ENCODE data around the gene DHPS.
"Not testable (repeated sequence)": the region's sequence is repeated elsewhere in the genome, so short reads cannot be mapped to it uniquely, and the experiment has no call there.

Gene DHPS

DNA sequence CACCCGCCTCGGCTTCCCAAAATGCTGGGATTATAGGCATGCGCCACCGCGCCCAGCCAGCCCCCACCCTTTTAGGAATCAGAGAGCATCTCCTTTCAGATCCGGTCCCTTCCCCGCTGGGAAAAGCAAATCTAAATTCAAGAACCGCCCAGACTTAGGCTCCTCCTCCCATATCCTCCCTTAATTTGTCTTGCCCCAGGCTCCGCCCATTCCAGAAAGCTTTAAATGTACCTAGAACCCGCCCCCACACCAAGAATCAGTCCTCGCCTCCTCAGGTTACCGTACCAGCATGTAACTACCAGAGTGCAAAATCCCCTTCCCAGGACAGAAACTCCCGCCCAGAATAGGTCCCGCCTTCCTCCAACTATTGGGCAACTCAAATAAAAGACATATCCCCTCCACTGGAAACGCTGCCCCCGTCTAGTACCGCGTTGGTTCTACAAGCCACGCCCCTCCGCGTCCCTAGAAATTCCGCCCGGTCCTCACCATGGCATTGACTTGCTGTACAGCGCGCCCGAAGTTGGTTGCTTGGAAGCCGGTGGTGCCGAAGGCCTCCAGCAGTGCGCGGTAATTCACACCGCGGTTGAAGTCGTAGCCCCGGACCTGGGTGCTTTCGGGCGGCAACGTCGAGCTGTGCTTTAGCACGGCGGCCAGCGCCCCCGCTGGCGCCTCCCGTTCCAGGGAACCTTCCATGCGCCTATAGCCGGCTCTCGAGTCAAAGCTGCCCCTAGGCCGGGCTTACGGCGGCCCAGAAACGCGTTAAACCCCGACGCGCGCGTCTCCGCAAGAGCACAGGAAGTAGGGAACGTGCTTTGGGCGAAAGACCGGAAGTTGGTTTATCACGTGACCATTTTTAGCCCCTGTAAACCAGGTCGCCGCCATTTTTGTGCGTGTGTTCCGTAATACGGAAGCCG, at the start of gene DHPS:
Gene DHPS, minus strand, starts transcription at position 807 of the 914 bp plus-strand sequence. Its CDS starts 114 bp downstream, at position 693.
- Histone ChIP-seq H3K36me3 (ENCODE audit: control insufficient read depth, insufficient read depth, low read length) (peaks cover 13% of the 10 kb centered on the region), H3K27me3 (ENCODE audit: control insufficient read depth, insufficient read depth, low read length) (no peaks in the 10 kb centered on the region), H3K27ac (ENCODE audit: low read length) (no peak within 1 kb of the TSS), H3K4me1 (ENCODE audit: control insufficient read depth, insufficient read depth, low read length) (no peaks in the 10 kb centered on the region), H3K4me3 (ENCODE audit: low read length) (peak within 1 kb of the TSS; percentile 64), H3K9me3 (ENCODE audit: control insufficient read depth, insufficient read depth, low read length) (no peaks in the 10 kb centered on the region)
- no CpG with 5 or more reads among the region's 68 CpGs for WGBS (ENCODE audit: insufficient coverage, insufficient read length)
- peak; percentile 95 for DNase-seq (ENCODE audit: low read depth, low spot score)

DNA sequence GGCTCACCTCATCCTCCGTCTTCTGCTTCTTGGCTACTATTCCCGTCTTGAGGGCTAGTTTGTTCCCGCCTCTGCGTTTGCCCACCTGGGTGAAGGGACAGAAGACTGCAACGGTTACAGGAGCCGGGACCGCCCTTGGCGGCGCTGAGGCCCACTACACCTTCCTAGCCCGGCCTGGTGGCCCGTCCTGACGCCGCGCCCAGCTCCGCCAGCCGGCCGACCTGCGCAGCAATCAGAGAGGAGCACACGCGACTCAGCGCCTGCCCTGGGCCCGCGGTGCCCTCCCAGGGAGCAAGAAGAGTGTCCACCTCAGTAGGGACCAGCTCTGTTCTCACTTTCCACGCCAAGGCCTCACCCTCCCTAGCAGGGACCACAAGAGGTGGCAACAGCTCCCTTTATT, 49.7 kb upstream of the DHPS start:
- peaks cover 19% of the 10 kb centered on the region for H3K36me3 ChIP-seq (ENCODE audit: control insufficient read depth, insufficient read depth, low read length)

DNA sequence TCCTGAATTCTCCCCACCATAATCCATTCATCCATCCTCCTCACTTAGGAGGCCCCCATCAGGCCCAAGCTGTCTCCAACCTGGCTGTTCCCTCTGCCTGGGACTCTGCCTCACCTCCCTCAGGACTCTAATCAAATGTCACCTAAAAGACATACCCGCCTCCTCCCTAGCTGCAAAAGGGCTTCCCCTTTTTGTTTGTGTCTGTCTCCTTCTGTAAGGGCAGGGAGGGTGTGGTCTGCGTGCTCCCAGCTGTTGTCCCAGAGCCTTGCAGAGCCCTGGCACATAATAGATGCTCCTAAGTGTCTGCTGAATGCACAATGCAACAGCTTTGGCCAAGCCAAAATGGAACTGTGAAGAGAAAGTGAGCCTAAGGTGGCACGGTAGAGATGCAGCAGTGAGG, 48.4 kb upstream of the DHPS start:
- Histone ChIP-seq H3K27me3 (ENCODE audit: control insufficient read depth, insufficient read depth, low read length) (no peaks in the 10 kb centered on the region), H3K27ac (ENCODE audit: low read length) (no peak overlapping the region), H3K4me3 (ENCODE audit: low read length) (no peak overlapping the region), H3K4me1 (ENCODE audit: control insufficient read depth, insufficient read depth, low read length) (no peaks in the 10 kb centered on the region), H3K36me3 (ENCODE audit: control insufficient read depth, insufficient read depth, low read length) (peaks cover 19% of the 10 kb centered on the region), H3K9me3 (ENCODE audit: control insufficient read depth, insufficient read depth, low read length) (no peaks in the 10 kb centered on the region)
- WGBS (ENCODE audit: insufficient coverage, insufficient read length) = no CpG with 5 or more reads among the region's 3 CpGs
- DNase-seq (ENCODE audit: low read depth, low spot score) = no peak

More for the DNA sequence above, 49.7 kb upstream of the DHPS start:
- H3K4me3 ChIP-seq (ENCODE audit: low read length) = no peak overlapping the region
- DNase-seq (ENCODE audit: low read depth, low spot score) = no peak
- no CpG with 5 or more reads among the region's 24 CpGs for WGBS (ENCODE audit: insufficient coverage, insufficient read length)
- no peaks in the 10 kb centered on the region for H3K9me3 ChIP-seq (ENCODE audit: control insufficient read depth, insufficient read depth, low read length)
- H3K27ac ChIP-seq (ENCODE audit: low read length) = no peak overlapping the region
- H3K4me1 ChIP-seq (ENCODE audit: control insufficient read depth, insufficient read depth, low read length) = no peaks in the 10 kb centered on the region
- H3K27me3 ChIP-seq (ENCODE audit: control insufficient read depth, insufficient read depth, low read length) = no peaks in the 10 kb centered on the region

DNA sequence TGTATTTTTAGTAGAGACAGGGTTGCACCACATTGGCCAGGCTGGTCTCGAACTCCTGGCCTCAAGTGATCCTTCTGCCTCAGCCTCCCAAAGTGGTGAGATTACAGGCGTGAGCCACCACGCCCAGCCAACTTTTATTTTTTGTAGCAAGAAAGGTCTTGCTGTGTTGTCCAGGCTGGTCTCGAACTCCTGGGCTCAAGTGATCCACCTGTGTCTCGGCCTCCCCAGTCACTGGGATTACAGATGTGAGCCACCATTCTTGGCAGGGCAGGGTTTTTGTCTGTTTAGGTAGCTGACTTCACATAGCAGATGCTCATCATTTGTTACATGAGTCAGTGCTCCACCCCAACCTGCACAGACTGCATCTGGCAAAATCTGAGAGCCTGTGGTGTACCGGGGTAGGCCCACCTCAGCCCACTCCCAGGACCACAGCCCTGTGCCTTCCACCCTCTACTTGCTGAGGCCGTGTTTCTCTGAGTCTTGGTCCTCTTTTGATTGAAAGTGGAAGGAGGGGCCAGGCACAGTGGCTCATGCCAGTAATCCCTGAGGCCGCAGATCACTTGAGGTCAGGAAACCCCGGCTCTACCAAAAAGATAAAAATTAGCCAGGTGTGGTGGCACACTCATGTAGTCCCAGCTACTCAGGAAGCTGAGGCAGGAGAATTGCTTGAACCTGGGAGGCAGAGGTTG, 46.2 kb upstream of the DHPS start:
- no peak overlapping the region for H3K4me3 ChIP-seq (ENCODE audit: low read length)
- WGBS (ENCODE audit: insufficient coverage, insufficient read length) = no CpG with 5 or more reads among the region's 9 CpGs
- peaks cover 19% of the 10 kb centered on the region for H3K36me3 ChIP-seq (ENCODE audit: control insufficient read depth, insufficient read depth, low read length)
- no peak for DNase-seq (ENCODE audit: low read depth, low spot score)
- no peaks in the 10 kb centered on the region for H3K9me3 ChIP-seq (ENCODE audit: control insufficient read depth, insufficient read depth, low read length)
- no peak overlapping the region for H3K27ac ChIP-seq (ENCODE audit: low read length)
- no peaks in the 10 kb centered on the region for H3K27me3 ChIP-seq (ENCODE audit: control insufficient read depth, insufficient read depth, low read length)
- no peaks in the 10 kb centered on the region for H3K4me1 ChIP-seq (ENCODE audit: control insufficient read depth, insufficient read depth, low read length)

DNA sequence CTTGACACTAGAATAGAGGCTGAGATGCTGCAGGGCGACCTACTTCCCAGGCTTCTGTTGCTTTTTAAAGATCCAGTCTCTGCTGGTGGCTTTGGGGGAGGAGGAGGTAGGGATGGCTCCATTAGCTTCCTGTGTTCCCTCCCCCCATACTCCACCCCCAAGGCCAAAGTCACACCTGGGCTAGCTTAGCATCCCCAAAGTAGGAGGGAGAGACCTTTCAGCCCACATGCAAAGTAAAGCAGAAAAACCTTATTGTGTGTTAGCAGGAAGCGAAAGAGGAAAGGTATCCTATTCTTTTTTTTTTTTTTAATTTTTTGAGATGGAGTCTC, 45.3 kb upstream of the DHPS start:
- H3K9me3 ChIP-seq (ENCODE audit: control insufficient read depth, insufficient read depth, low read length) = no peaks in the 10 kb centered on the region
- no CpG with 5 or more reads among the region's 2 CpGs for WGBS (ENCODE audit: insufficient coverage, insufficient read length)
- no peaks in the 10 kb centered on the region for H3K4me1 ChIP-seq (ENCODE audit: control insufficient read depth, insufficient read depth, low read length)
- H3K4me3 ChIP-seq (ENCODE audit: low read length) = no peak overlapping the region
- peaks cover 19% of the 10 kb centered on the region for H3K36me3 ChIP-seq (ENCODE audit: control insufficient read depth, insufficient read depth, low read length)
- no peaks in the 10 kb centered on the region for H3K27me3 ChIP-seq (ENCODE audit: control insufficient read depth, insufficient read depth, low read length)
- no peak for DNase-seq (ENCODE audit: low read depth, low spot score)
- H3K27ac ChIP-seq (ENCODE audit: low read length) = no peak overlapping the region

DNA sequence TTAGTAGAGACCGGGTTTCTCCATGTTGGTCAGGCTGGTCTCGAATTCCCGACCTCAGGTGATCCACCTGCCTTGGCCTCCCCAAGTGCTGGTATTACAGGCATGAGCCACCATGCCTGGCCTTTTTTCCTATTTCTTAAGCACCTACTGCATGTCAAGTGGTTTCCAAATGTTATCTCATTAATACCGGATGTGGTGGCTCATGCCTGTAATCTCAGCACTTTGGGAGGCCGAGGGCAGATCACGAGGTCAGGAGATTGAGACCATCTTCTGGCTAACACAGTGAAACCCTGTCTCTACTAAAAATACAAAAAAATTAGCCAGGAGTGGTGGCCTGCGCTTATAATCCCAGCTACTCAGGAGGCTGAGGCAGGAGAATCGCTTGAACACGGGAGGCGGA, 43.9 kb upstream of the DHPS start:
- not testable (repeated sequence) for H3K9me3 ChIP-seq (ENCODE audit: control insufficient read depth, insufficient read depth, low read length); DNase-seq (ENCODE audit: low read depth, low spot score); H3K4me1 ChIP-seq (ENCODE audit: control insufficient read depth, insufficient read depth, low read length); H3K27me3 ChIP-seq (ENCODE audit: control insufficient read depth, insufficient read depth, low read length); H3K27ac ChIP-seq (ENCODE audit: low read length); H3K4me3 ChIP-seq (ENCODE audit: low read length)
- no CpG with 5 or more reads among the region's 10 CpGs for WGBS (ENCODE audit: insufficient coverage, insufficient read length)
- peaks cover 13% of the 10 kb centered on the region for H3K36me3 ChIP-seq (ENCODE audit: control insufficient read depth, insufficient read depth, low read length)

DNA sequence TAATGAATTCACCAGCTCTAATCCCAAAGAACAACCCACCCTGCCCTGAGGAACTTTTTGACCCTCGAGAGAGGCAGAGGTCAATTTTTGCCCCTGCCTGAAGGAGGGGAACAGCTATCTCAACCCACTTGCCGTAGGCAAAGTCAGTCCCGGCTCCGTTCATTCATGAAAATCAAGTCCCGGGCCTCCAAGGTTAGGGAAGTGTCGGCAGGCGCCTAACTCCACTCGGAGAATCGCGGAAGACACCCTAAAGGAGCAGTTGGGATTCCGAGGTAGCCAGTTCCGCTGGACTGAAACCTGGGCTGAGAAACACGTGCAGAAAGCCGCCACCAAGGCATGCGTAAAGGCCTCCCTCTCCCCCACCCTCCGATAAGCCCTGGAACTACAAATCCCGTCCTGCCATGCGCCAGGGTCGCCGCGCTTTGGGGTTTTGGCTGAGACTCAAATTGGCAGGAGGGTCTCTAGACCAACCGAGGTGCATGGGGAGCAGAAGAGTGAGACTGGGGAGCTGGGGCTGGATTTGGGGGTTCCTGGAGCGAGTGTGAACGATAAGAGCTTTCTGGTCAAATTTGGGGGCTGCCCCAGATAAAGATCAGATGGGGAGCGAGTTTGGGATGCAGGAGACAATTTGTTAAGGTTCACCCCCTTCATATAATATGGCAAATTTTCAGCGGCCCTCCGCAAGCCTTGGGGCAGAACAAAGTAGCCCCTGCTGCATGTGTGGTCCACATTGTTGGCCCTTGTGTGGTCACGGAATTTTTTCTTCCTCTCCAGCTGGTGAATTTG, 42.2 kb upstream of the DHPS start, which contains the start of gene TNPO2:
Gene TNPO2, minus strand, starts transcription at position 292 of the 786 bp plus-strand sequence. CDS start 2,955 bp downstream, outside the sequence.
- H3K36me3 ChIP-seq (ENCODE audit: control insufficient read depth, insufficient read depth, low read length) = peaks cover 8% of the 10 kb centered on the region
- no peak for DNase-seq (ENCODE audit: low read depth, low spot score)
- H3K4me3 ChIP-seq (ENCODE audit: low read length) = peak within 1 kb of the TSS; percentile 71
- no peaks in the 10 kb centered on the region for H3K9me3 ChIP-seq (ENCODE audit: control insufficient read depth, insufficient read depth, low read length)
- H3K4me1 ChIP-seq (ENCODE audit: control insufficient read depth, insufficient read depth, low read length) = no peaks in the 10 kb centered on the region; the same call in 1 of the 2 replicates
- H3K27ac ChIP-seq (ENCODE audit: low read length) = no peak within 1 kb of the TSS
- H3K27me3 ChIP-seq (ENCODE audit: control insufficient read depth, insufficient read depth, low read length) = no peaks in the 10 kb centered on the region
- WGBS (ENCODE audit: insufficient coverage, insufficient read length) = no CpG with 5 or more reads among the region's 28 CpGs

DNA sequence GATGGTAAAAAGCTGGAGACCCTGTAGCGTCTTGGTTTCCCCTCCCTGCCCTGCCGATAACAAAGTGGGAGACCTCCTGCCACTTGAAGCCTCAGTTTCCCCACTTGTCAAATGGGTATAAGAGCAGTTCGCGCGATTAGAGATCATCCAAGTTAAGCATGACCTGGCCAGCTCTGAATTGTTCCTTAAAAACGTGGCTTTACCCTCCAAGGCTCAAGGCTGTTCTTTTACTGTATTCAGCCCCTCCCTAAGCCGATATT, 41.6 kb upstream of the DHPS start:
- H3K27me3 ChIP-seq (ENCODE audit: control insufficient read depth, insufficient read depth, low read length) = no peaks in the 10 kb centered on the region
- no peaks in the 10 kb centered on the region; the same call in 1 of the 2 replicates for H3K4me1 ChIP-seq (ENCODE audit: control insufficient read depth, insufficient read depth, low read length)
- no peak overlapping the region for H3K27ac ChIP-seq (ENCODE audit: low read length)
- peaks cover 10% of the 10 kb centered on the region for H3K36me3 ChIP-seq (ENCODE audit: control insufficient read depth, insufficient read depth, low read length)
- no CpG with 5 or more reads among the region's 7 CpGs for WGBS (ENCODE audit: insufficient coverage, insufficient read length)
- peak overlapping the region; percentile 71 for H3K4me3 ChIP-seq (ENCODE audit: low read length)
- H3K9me3 ChIP-seq (ENCODE audit: control insufficient read depth, insufficient read depth, low read length) = no peaks in the 10 kb centered on the region
- no peak for DNase-seq (ENCODE audit: low read depth, low spot score)

DNA sequence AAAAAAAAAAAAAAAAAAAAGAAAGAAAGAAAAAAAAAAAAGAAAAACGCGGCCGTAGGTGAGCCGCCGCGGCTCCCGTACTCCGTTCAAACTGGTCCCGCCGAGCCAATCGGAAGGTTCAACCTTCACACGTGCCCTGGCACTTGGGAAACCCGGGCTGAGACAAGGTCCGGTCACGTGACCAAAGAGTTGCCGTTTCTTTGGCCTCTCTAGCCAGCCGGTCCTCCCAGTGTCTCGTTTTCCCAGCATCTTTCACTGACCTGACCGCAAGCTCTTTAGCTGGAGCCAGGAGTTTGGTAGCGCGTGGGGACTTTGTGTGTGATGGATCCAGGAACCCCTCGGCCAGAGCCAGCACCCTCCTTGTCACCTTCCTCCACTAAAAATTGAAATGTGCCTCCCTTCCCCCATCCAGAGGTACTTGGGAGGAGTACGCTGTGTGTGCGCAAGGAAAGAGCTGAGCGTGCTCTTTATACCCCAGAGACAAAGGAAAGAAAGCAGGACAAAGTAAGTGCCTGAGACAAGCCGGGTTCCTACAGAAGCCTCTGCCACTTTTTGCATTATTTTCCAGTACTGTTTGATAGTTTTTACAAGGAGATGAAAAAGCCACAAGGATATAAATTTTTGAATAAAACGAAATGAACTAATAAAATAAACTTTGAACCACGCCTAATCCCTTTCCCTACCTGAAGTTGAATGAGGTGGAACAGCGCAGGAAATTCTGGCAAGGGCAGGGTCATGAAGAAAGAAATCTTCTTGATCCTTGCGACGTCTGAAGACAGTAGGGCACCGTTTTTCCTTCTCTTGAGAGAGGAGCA, 41.1 kb upstream of the DHPS start:
- H3K36me3 ChIP-seq (ENCODE audit: control insufficient read depth, insufficient read depth, low read length) = peaks cover 10% of the 10 kb centered on the region
- H3K4me3 ChIP-seq (ENCODE audit: low read length) = peak overlapping the region; percentile 71; the same call in 1 of the 2 replicates
- no peaks in the 10 kb centered on the region for H3K9me3 ChIP-seq (ENCODE audit: control insufficient read depth, insufficient read depth, low read length)
- H3K27ac ChIP-seq (ENCODE audit: low read length) = no peak overlapping the region
- no peaks in the 10 kb centered on the region; the same call in 1 of the 2 replicates for H3K4me1 ChIP-seq (ENCODE audit: control insufficient read depth, insufficient read depth, low read length)
- no peaks in the 10 kb centered on the region for H3K27me3 ChIP-seq (ENCODE audit: control insufficient read depth, insufficient read depth, low read length)
- peak; percentile 99 for DNase-seq (ENCODE audit: low read depth, low spot score)
- no CpG with 5 or more reads among the region's 32 CpGs for WGBS (ENCODE audit: insufficient coverage, insufficient read length)

Data from iPS DF 6.9 (cell line).